Stomach (tissue), 9 donors: ENCODE data around the gene USP16. TPM values are rescaled to one million over a fixed set of nuclear protein-coding genes. Genes with fewer than 3 reads are reported as not detected.

Source experiments
- DNase-seq, 2 donors: peaks; one replicate each; pipeline versions ENCODE4 v3.0.0 to v3.0.0-alpha.2; 2013 to 2019
- H3K27ac ChIP-seq, 5 donors: fragments of 200-600 bp in 4 of 5; sonication (generic) in 4 of 5; one replicate each; pipeline ENCODE4 v1.5.1; 2013 to 2019; ENCODE audit warnings: mild to moderate bottlenecking in 1 of 5, moderate library complexity in 1 of 5
- H3K27me3 ChIP-seq, 3 donors: fragments of 200-600 bp; sonication (generic); one replicate each; pipeline ENCODE4 v1.5.1; 2017 to 2019; ENCODE audit warnings: mixed run types in 1 of 3
- H3K36me3 ChIP-seq, 4 donors: fragments of 200-600 bp; sonication (generic); 1 replicate in 3 of 4; 2 replicates in 1 of 4; pipeline ENCODE4 v1.5.1; 2016 to 2019
- H3K4me1 ChIP-seq, 4 donors: fragments of 200-600 bp; sonication (generic); one replicate each; pipeline ENCODE4 v1.5.1; 2016 to 2019
- H3K4me3 ChIP-seq, 4 donors: fragments of 200-600 bp; sonication (generic) in 3 of 4; one replicate each; pipeline ENCODE4 v1.5.1; 2016 to 2019; ENCODE audit warnings: mild to moderate bottlenecking in 1 of 4
- H3K9me3 ChIP-seq, 4 donors: fragments of 200-600 bp; sonication (generic); one replicate each; pipeline ENCODE4 v1.5.1; 2016 to 2019
- CTCF ChIP-seq, 7 experiments: fragments of 450-650 bp in 4 of 7; fragments of 200-600 bp in 3 of 7; sonication (generic) in 3 of 7; IDR thresholded peaks; one replicate each; pipeline ENCODE4 v1.5.1; 2016 to 2019; ENCODE audit warnings: antibody characterized with exemption in 7 of 7, control low read depth in 2 of 7, mild to moderate bottlenecking in 1 of 7
- EP300 ChIP-seq: sonication (generic); formaldehyde crosslinking; IDR thresholded peaks from one replicate; pipeline ENCODE4 v1.6.1; 2017; ENCODE audit warnings: antibody characterized with exemption
- POLR2A ChIP-seq, 4 donors: fragments of 450-650 bp; IDR thresholded peaks; one replicate each; pipeline ENCODE4 v1.6.1; 2016; ENCODE audit warnings: antibody characterized with exemption in 4 of 4, control low read depth in 2 of 4, mild to moderate bottlenecking in 1 of 4, moderate library complexity in 1 of 4
- POLR2AphosphoS5 ChIP-seq, 3 donors: sonication (generic); formaldehyde crosslinking; IDR thresholded peaks; one replicate each; pipeline ENCODE4 v1.6.1; 2016; ENCODE audit warnings: antibody characterized with exemption in 3 of 3
- WGBS, 5 donors: extraction: QIAGEN DNeasy Blood & Tissue Kit in 3 of 5; methylation state at CpG; one replicate each; pipeline versions ENCODE4 v1.1.5 to v1.1.7; 2013 to 2018; 5-methylcytosine and 5-hydroxymethylcytosine counted together
- intact Hi-C: fragments of 100-400 bp; cut with DNase I; formaldehyde crosslinking; loops from one replicate; pipeline ENCODE4 v1.15.1; 2023; ENCODE audit warnings: low total_unique reads
- polyA plus RNA-seq, 3 donors: library from polyadenylated mRNA; stranded (reverse); fragments of 200-250 nt; gene quantifications; one replicate each; pipeline ENCODE4 v1.2.3, GENCODE V29; 2013
- total RNA-seq, 5 donors: library from RNA; depleted of rRNA; stranded (reverse); fragments of >200 nt; gene quantifications; one replicate each; pipeline versions ENCODE4 v1.1.0 to v1.2.3, GENCODE V29; 2014 to 2016
- donor health status: healthy with polysubstance abuse.
- donor health status: Bipolar disorder and iron deficiency.
- donor health status: healthy.

USP16 gene
- total and polyA plus RNA-seq, 8 donors, result 9.3 to 54.5 (median 29.2) TPM

- DNase-seq, result no peak
- Histone ChIP-seq H3K36me3 (no peaks in the 10 kb centered on the region), H3K9me3 (no peaks in the 10 kb centered on the region), H3K4me1 (peaks cover 4 to 35% (median 17%) of the 10 kb centered on the region in 4 donors), H3K27ac (peak overlapping the region; percentile 5 to 54 (median 39)), H3K4me3 (no peak overlapping the region), H3K27me3 (no peaks in the 10 kb centered on the region)
- WGBS, 5 donors, result 44 to 79% (median 65%) methylated on average over 6 of the region's 6 CpGs
- TF ChIP-seq CTCF (IDR thresholded peaks at IDR 0.05), result no peak
- no peak for TF ChIP-seq POLR2AphosphoS5 (IDR thresholded peaks at IDR 0.05)
- TF ChIP-seq POLR2A (IDR thresholded peaks at IDR 0.05), result no peak
- TF ChIP-seq EP300, result no peak
- intact Hi-C loops, result no loop called here
Measured at GRCh38 chr21:29080454-29080941, 56.0 kb downstream of the USP16 start.

- WGBS, 5 donors, result 75 to 86% (median 76%) methylated on average over 3 of the region's 3 CpGs
- Histone ChIP-seq H3K36me3 (peaks cover 0 to 12% (median 0%) of the 10 kb centered on the region in 4 donors), H3K9me3 (no peaks in the 10 kb centered on the region), H3K4me3 (no peak overlapping the region), H3K27ac (no peak overlapping the region), H3K27me3 (no peaks in the 10 kb centered on the region), H3K4me1 (peaks cover 4 to 35% (median 17%) of the 10 kb centered on the region in 4 donors)
- no peak for DNase-seq
- TF ChIP-seq POLR2AphosphoS5 (IDR thresholded peaks at IDR 0.05), result no peak
- no peak for TF ChIP-seq POLR2A (IDR thresholded peaks at IDR 0.05)
- TF ChIP-seq EP300, result no peak
- TF ChIP-seq CTCF (IDR thresholded peaks at IDR 0.05), result no peak
- intact Hi-C loops, result no loop called here
Measured at GRCh38 chr21:29082046-29082815, 57.8 kb downstream of the USP16 start.

GRCh38 chr21:29083306-29083705, 58.8 kb downstream of the USP16 start:
- intact Hi-C loops, result no loop called here
- Histone ChIP-seq H3K9me3 (no peaks in the 10 kb centered on the region), H3K4me1 (peaks cover 4 to 27% (median 14%) of the 10 kb centered on the region in 4 donors), H3K27me3 (no peaks in the 10 kb centered on the region), H3K36me3 (peaks cover 0 to 12% (median 0%) of the 10 kb centered on the region in 4 donors), H3K4me3 (no peak overlapping the region), H3K27ac (no peak overlapping the region)
- WGBS, 5 donors, result 93 to 96% (median 95%) methylated on average over 3 of the region's 3 CpGs
- DNase-seq, result no peak
- TF ChIP-seq POLR2AphosphoS5 (IDR thresholded peaks at IDR 0.05), result no peak
- no peak for TF ChIP-seq CTCF (IDR thresholded peaks at IDR 0.05)
- no peak for TF ChIP-seq POLR2A (IDR thresholded peaks at IDR 0.05)
- TF ChIP-seq EP300, result no peak

GRCh38 chr21:29084372-29084771, 59.9 kb downstream of the USP16 start:
- DNase-seq, result no peak
- Histone ChIP-seq H3K36me3 (peaks cover 0 to 12% (median 0%) of the 10 kb centered on the region in 4 donors), H3K27me3 (no peaks in the 10 kb centered on the region), H3K27ac (no peak overlapping the region), H3K4me1 (peaks cover 0 to 19% (median 6%) of the 10 kb centered on the region in 4 donors), H3K4me3 (no peak overlapping the region), H3K9me3 (no peaks in the 10 kb centered on the region)
- WGBS, 5 donors, result 56 to 75% (median 66%) methylated on average over 2 of the region's 2 CpGs
- no peak for TF ChIP-seq POLR2A (IDR thresholded peaks at IDR 0.05)
- no peak for TF ChIP-seq CTCF (IDR thresholded peaks at IDR 0.05)
- no peak for TF ChIP-seq POLR2AphosphoS5 (IDR thresholded peaks at IDR 0.05)
- TF ChIP-seq EP300, result no peak
- intact Hi-C loops, result no loop called here
